HCT116 (cell line): ENCODE data around the gene CACNA2D3.

Source experiments
- CTCF ChIP-seq, 3 experiments: fragments of 200-600 bp in 1 of 3; sonication (generic) in 1 of 3; IDR thresholded peaks in 2 of 3; conservative IDR thresholded peaks in 1 of 3; 2 replicates each; pipeline ENCODE4 v1.5.1; 2012 to 2017; ENCODE audit warnings: low read depth in 2 of 3, low read length in 2 of 3, antibody characterized with exemption in 1 of 3, borderline replicate concordance in 1 of 3, control low read depth in 1 of 3, mild to moderate bottlenecking in 1 of 3, mixed read lengths in 1 of 3, mixed run types in 1 of 3, moderate library complexity in 1 of 3; ENCODE audit not compliant: insufficient read depth in 1 of 3
- EZH2 ChIP-seq: fragments of 200-600 bp; sonication (generic); IDR thresholded peaks from 2 replicates; pipeline ENCODE4 v1.6.1; 2017; ENCODE audit warnings: antibody characterized with exemption, mixed run types
- POLR2A ChIP-seq: IDR thresholded peaks from 2 replicates; pipeline ENCODE4 v1.7.0; 2011; ENCODE audit warnings: borderline replicate concordance; ENCODE audit not compliant: insufficient read depth, insufficient read length; ENCODE audit errors: extremely low read depth
- TF ChIP-seq, protein P1 (sequence below): IDR thresholded peaks from 2 replicates; pipeline ENCODE4 v1.6.1; 2012
- TF ChIP-seq, protein P2 (sequence below): IDR thresholded peaks from 2 replicates; pipeline ENCODE4 v1.6.1; 2012; ENCODE audit warnings: low read depth

DNA sequence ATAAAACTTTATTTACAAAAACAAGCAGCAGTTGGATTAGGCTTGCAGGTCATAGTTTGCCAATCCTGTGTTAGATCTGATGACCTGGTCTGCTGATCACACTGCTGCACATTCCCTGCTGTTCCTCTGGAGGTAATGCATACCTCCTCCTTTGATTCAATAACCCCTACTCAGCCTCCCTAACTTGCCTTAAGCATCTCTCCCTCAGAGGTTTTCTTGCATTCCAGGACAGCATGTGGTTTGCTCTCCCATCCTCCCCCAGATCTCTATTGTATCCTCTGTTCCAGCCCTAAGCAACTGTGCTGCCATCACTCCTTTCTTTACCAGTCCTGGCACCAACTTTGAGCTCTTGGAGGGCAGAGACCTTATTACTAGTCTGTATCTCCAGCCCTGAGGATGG, 63.4 kb downstream of the CACNA2D3 start:
- TF ChIP-seq EZH2 (no peak), CTCF (IDR thresholded peaks at IDR 0.05 in 2 of 3, conservative IDR thresholded peaks at IDR 0.05 in 1 of 3; ENCODE audit: borderline replicate concordance in 1 of 3, insufficient read depth in 1 of 3, low read depth in 2 of 3, low read length in 2 of 3) (no peak), POLR2A (no peak)
- TF ChIP-seq, protein P1, sequence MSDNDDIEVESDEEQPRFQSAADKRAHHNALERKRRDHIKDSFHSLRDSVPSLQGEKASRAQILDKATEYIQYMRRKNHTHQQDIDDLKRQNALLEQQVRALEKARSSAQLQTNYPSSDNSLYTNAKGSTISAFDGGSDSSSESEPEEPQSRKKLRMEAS: no peak
- TF ChIP-seq, protein P2, sequence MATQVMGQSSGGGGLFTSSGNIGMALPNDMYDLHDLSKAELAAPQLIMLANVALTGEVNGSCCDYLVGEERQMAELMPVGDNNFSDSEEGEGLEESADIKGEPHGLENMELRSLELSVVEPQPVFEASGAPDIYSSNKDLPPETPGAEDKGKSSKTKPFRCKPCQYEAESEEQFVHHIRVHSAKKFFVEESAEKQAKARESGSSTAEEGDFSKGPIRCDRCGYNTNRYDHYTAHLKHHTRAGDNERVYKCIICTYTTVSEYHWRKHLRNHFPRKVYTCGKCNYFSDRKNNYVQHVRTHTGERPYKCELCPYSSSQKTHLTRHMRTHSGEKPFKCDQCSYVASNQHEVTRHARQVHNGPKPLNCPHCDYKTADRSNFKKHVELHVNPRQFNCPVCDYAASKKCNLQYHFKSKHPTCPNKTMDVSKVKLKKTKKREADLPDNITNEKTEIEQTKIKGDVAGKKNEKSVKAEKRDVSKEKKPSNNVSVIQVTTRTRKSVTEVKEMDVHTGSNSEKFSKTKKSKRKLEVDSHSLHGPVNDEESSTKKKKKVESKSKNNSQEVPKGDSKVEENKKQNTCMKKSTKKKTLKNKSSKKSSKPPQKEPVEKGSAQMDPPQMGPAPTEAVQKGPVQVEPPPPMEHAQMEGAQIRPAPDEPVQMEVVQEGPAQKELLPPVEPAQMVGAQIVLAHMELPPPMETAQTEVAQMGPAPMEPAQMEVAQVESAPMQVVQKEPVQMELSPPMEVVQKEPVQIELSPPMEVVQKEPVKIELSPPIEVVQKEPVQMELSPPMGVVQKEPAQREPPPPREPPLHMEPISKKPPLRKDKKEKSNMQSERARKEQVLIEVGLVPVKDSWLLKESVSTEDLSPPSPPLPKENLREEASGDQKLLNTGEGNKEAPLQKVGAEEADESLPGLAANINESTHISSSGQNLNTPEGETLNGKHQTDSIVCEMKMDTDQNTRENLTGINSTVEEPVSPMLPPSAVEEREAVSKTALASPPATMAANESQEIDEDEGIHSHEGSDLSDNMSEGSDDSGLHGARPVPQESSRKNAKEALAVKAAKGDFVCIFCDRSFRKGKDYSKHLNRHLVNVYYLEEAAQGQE: no peak
